ENCODE measurements around the gene TMPRSS7.
"Not testable (repeated sequence)": the region's sequence is repeated elsewhere in the genome, so short reads cannot be mapped to it uniquely, and the experiment has no call there.

Gene TMPRSS7

GRCh38 chr3:112053229-112053628 is 18.7 kb downstream of the TMPRSS7 start:
- no peaks in the 10 kb centered on the region for H3K27me3 ChIP-seq (replicated peaks; ENCODE audit: control insufficient read depth, insufficient read depth, low read length)
- no peak for DNase-seq (ENCODE audit: extremely low read depth, insufficient read length)
- H3K4me3 ChIP-seq (replicated peaks; ENCODE audit: low read depth, low read length), result no peak overlapping the region
- H3K36me3 ChIP-seq (ENCODE audit: control insufficient read depth, insufficient read depth, low read length), result no peaks in the 10 kb centered on the region
- TF ChIP-seq CTCF (IDR thresholded peaks at IDR 0.05; ENCODE audit: insufficient read depth, low read length, poor library complexity, severe bottlenecking), result no peak

- H3K27me3 ChIP-seq (replicated peaks; ENCODE audit: control insufficient read depth, insufficient read depth, low read length), result no peaks in the 10 kb centered on the region
- TF ChIP-seq CTCF (IDR thresholded peaks at IDR 0.05; ENCODE audit: insufficient read depth, low read length, poor library complexity, severe bottlenecking), result no peak
- no peak overlapping the region for H3K4me3 ChIP-seq (replicated peaks; ENCODE audit: low read depth, low read length)
- H3K36me3 ChIP-seq (ENCODE audit: control insufficient read depth, insufficient read depth, low read length), result no peaks in the 10 kb centered on the region
- no peak for DNase-seq (ENCODE audit: extremely low read depth, insufficient read length)
Measured at GRCh38 chr3:112056451-112056929, 22.0 kb downstream of the TMPRSS7 start.

GRCh38 chr3:112059497-112059896 is 25.0 kb downstream of the TMPRSS7 start:
- Histone ChIP-seq H3K4me3 (replicated peaks; ENCODE audit: low read depth, low read length) (no peak overlapping the region), H3K36me3 (ENCODE audit: control insufficient read depth, insufficient read depth, low read length) (no peaks in the 10 kb centered on the region), H3K27me3 (replicated peaks; ENCODE audit: control insufficient read depth, insufficient read depth, low read length) (no peaks in the 10 kb centered on the region)
- no peak for TF ChIP-seq CTCF (IDR thresholded peaks at IDR 0.05; ENCODE audit: insufficient read depth, low read length, poor library complexity, severe bottlenecking)
- no peak for DNase-seq (ENCODE audit: extremely low read depth, insufficient read length)

- TF ChIP-seq CTCF (IDR thresholded peaks at IDR 0.05; ENCODE audit: insufficient read depth, low read length, poor library complexity, severe bottlenecking), result no peak
- no peak for DNase-seq (ENCODE audit: extremely low read depth, insufficient read length)
- Histone ChIP-seq H3K27me3 (replicated peaks; ENCODE audit: control insufficient read depth, insufficient read depth, low read length) (no peaks in the 10 kb centered on the region), H3K36me3 (ENCODE audit: control insufficient read depth, insufficient read depth, low read length) (no peaks in the 10 kb centered on the region), H3K4me3 (replicated peaks; ENCODE audit: low read depth, low read length) (no peak overlapping the region)
Measured at GRCh38 chr3:112061152-112061551, 26.6 kb downstream of the TMPRSS7 start.

GRCh38 chr3:112072387-112073060 is 38.0 kb downstream of the TMPRSS7 start:
- not testable (repeated sequence) for H3K4me3 ChIP-seq (replicated peaks; ENCODE audit: low read depth, low read length); H3K27me3 ChIP-seq (replicated peaks; ENCODE audit: control insufficient read depth, insufficient read depth, low read length); DNase-seq (ENCODE audit: extremely low read depth, insufficient read length); H3K36me3 ChIP-seq (ENCODE audit: control insufficient read depth, insufficient read depth, low read length)

- DNase-seq (ENCODE audit: extremely low read depth, insufficient read length), result no peak
Measured at GRCh38 chr3:112074006-112074405, 39.5 kb downstream of the TMPRSS7 start.

More at GRCh38 chr3:112074006-112074405, 39.5 kb downstream of the TMPRSS7 start:
- no peak for TF ChIP-seq CTCF (IDR thresholded peaks at IDR 0.05; ENCODE audit: insufficient read depth, low read length, poor library complexity, severe bottlenecking)
- H3K4me3 ChIP-seq (replicated peaks; ENCODE audit: low read depth, low read length), result no peak overlapping the region
- no peaks in the 10 kb centered on the region for H3K27me3 ChIP-seq (replicated peaks; ENCODE audit: control insufficient read depth, insufficient read depth, low read length)
- no peaks in the 10 kb centered on the region for H3K36me3 ChIP-seq (ENCODE audit: control insufficient read depth, insufficient read depth, low read length)
